Memory B cell (primary cell): ENCODE data around the gene GNLY.
"Not testable (repeated sequence)": the region's sequence is repeated elsewhere in the genome, so short reads cannot be mapped to it uniquely, and the experiment has no call there.

ENCODE experiments used
- ATAC-seq: fragments of 150-1000 bp; cut with Tn5 transposase; 2 replicates; pipeline ENCODE4 v1.10.0; 2021; ENCODE audit warnings: low read depth, mild to moderate bottlenecking, moderate library complexity
- DNase-seq, 2 donors: peaks; one replicate each; pipeline ENCODE4 v3.0.0; 2022; ENCODE audit warnings: low spot score in 2 of 2
- H3K27ac Mint-ChIP-seq: one replicate; pipeline ENCODE4 v1.8.0; 2022; ENCODE audit warnings: mild to moderate bottlenecking, moderate library complexity, mixed read lengths
- H3K27me3 Mint-ChIP-seq: one replicate; pipeline ENCODE4 v1.8.0; 2022; ENCODE audit warnings: mixed read lengths
- H3K36me3 Mint-ChIP-seq: one replicate; pipeline ENCODE4 v1.8.0; 2022; ENCODE audit warnings: mild to moderate bottlenecking, mixed read lengths
- H3K4me1 Mint-ChIP-seq: one replicate; pipeline ENCODE4 v1.8.0; 2022; ENCODE audit warnings: mixed read lengths
- H3K4me3 Mint-ChIP-seq: one replicate; pipeline ENCODE4 v1.8.0; 2022; ENCODE audit warnings: mild to moderate bottlenecking, moderate library complexity, mixed read lengths
- H3K9me3 Mint-ChIP-seq: one replicate; pipeline ENCODE4 v1.8.0; 2022; ENCODE audit warnings: mixed read lengths

The GNLY gene

GRCh38 chr2:85704800-85705679 lies 10.9 kb downstream of the GNLY start:
- peak overlapping the region; percentile 77 for H3K4me3 Mint-ChIP-seq
- ATAC-seq = peak; percentile 70
- peaks cover 35% of the 10 kb centered on the region for H3K4me1 Mint-ChIP-seq
- H3K9me3 Mint-ChIP-seq = no peaks in the 10 kb centered on the region
- peak overlapping the region; percentile 90 for H3K27ac Mint-ChIP-seq
- no peaks in the 10 kb centered on the region for H3K27me3 Mint-ChIP-seq
- no peaks in the 10 kb centered on the region for H3K36me3 Mint-ChIP-seq
- peak; percentile 34 to 38 for DNase-seq

- DNase-seq (no peak), ATAC-seq (no peak)
- no peaks in the 10 kb centered on the region for H3K9me3 Mint-ChIP-seq
- H3K27ac Mint-ChIP-seq = peak overlapping the region; percentile 90
- no peak overlapping the region for H3K4me3 Mint-ChIP-seq
- H3K36me3 Mint-ChIP-seq = no peaks in the 10 kb centered on the region
- peaks cover 2% of the 10 kb centered on the region for H3K27me3 Mint-ChIP-seq
- H3K4me1 Mint-ChIP-seq = peaks cover 35% of the 10 kb centered on the region
Measured at GRCh38 chr2:85705680-85706039, 11.5 kb downstream of the GNLY start.

- peaks cover 35% of the 10 kb centered on the region for H3K4me1 Mint-ChIP-seq
Measured at GRCh38 chr2:85706063-85706462, 11.9 kb downstream of the GNLY start.

GRCh38 chr2:85706599-85707296 lies 12.6 kb downstream of the GNLY start:
- Mint-ChIP-seq H3K36me3 (no peaks in the 10 kb centered on the region), H3K27me3 (peaks cover 9% of the 10 kb centered on the region)
- ATAC-seq = no peak

More at GRCh38 chr2:85706063-85706462, 11.9 kb downstream of the GNLY start:
- no peak for ATAC-seq
- Mint-ChIP-seq H3K27ac (peak overlapping the region; percentile 90), H3K36me3 (no peaks in the 10 kb centered on the region), H3K9me3 (no peaks in the 10 kb centered on the region), H3K4me3 (no peak overlapping the region), H3K27me3 (peaks cover 4% of the 10 kb centered on the region)
- DNase-seq = no peak

GRCh38 chr2:85707304-85707703 lies 13.1 kb downstream of the GNLY start:
- DNase-seq (peak; percentile 65 to 81), ATAC-seq (peak; percentile 66)
- H3K27ac Mint-ChIP-seq = peak overlapping the region; percentile 66
- no peak overlapping the region for H3K4me3 Mint-ChIP-seq
- H3K36me3 Mint-ChIP-seq = no peaks in the 10 kb centered on the region
- H3K4me1 Mint-ChIP-seq = peaks cover 34% of the 10 kb centered on the region
- H3K9me3 Mint-ChIP-seq = no peaks in the 10 kb centered on the region
- peaks cover 9% of the 10 kb centered on the region for H3K27me3 Mint-ChIP-seq

More at GRCh38 chr2:85706599-85707296, 12.6 kb downstream of the GNLY start:
- H3K4me1 Mint-ChIP-seq = peaks cover 35% of the 10 kb centered on the region
- no peak for DNase-seq
- H3K4me3 Mint-ChIP-seq = no peak overlapping the region
- no peaks in the 10 kb centered on the region for H3K9me3 Mint-ChIP-seq
- peak overlapping the region; percentile 66 for H3K27ac Mint-ChIP-seq

- Mint-ChIP-seq H3K27ac (no peak overlapping the region), H3K27me3 (peaks cover 9% of the 10 kb centered on the region), H3K36me3 (no peaks in the 10 kb centered on the region), H3K4me3 (no peak overlapping the region), H3K9me3 (no peaks in the 10 kb centered on the region), H3K4me1 (peaks cover 21% of the 10 kb centered on the region)
- no peak for ATAC-seq
- DNase-seq = no peak
Measured at GRCh38 chr2:85708641-85709040, 14.5 kb downstream of the GNLY start.

GRCh38 chr2:85709401-85709811 lies 15.2 kb downstream of the GNLY start:
- DNase-seq (no peak), ATAC-seq (no peak)
- Mint-ChIP-seq H3K27me3 (peaks cover 10% of the 10 kb centered on the region), H3K27ac (no peak overlapping the region), H3K36me3 (no peaks in the 10 kb centered on the region), H3K4me3 (no peak overlapping the region), H3K9me3 (no peaks in the 10 kb centered on the region), H3K4me1 (peaks cover 17% of the 10 kb centered on the region)

GRCh38 chr2:85710687-85711577 lies 16.8 kb downstream of the GNLY start:
- Mint-ChIP-seq H3K36me3 (no peaks in the 10 kb centered on the region), H3K4me1 (peaks cover 6% of the 10 kb centered on the region), H3K27me3 (peaks cover 13% of the 10 kb centered on the region), H3K4me3 (no peak overlapping the region), H3K27ac (no peak overlapping the region), H3K9me3 (no peaks in the 10 kb centered on the region)
- no peak for ATAC-seq
- DNase-seq = no peak

- ATAC-seq = no peak
- Mint-ChIP-seq H3K27ac (no peak overlapping the region), H3K9me3 (no peaks in the 10 kb centered on the region), H3K27me3 (peaks cover 13% of the 10 kb centered on the region), H3K4me3 (no peak overlapping the region), H3K36me3 (no peaks in the 10 kb centered on the region), H3K4me1 (peaks cover 3% of the 10 kb centered on the region)
- DNase-seq = no peak
Measured at GRCh38 chr2:85711578-85712060, 17.5 kb downstream of the GNLY start.

- Mint-ChIP-seq H3K27ac (no peak overlapping the region), H3K36me3 (no peaks in the 10 kb centered on the region), H3K4me3 (no peak overlapping the region), H3K4me1 (no peaks in the 10 kb centered on the region), H3K9me3 (no peaks in the 10 kb centered on the region), H3K27me3 (peaks cover 13% of the 10 kb centered on the region)
- ATAC-seq (no peak), DNase-seq (no peak)
Measured at GRCh38 chr2:85712336-85712735, 18.2 kb downstream of the GNLY start.

- H3K27ac Mint-ChIP-seq = no peak overlapping the region
- DNase-seq = no peak
- H3K9me3 Mint-ChIP-seq = no peaks in the 10 kb centered on the region
- H3K27me3 Mint-ChIP-seq = peaks cover 15% of the 10 kb centered on the region
- no peak overlapping the region for H3K4me3 Mint-ChIP-seq
- H3K36me3 Mint-ChIP-seq = no peaks in the 10 kb centered on the region
- ATAC-seq = no peak
- no peaks in the 10 kb centered on the region for H3K4me1 Mint-ChIP-seq
Measured at GRCh38 chr2:85712849-85713612, 18.9 kb downstream of the GNLY start.

GRCh38 chr2:85713836-85714235 lies 19.7 kb downstream of the GNLY start:
- Mint-ChIP-seq H3K36me3 (no peaks in the 10 kb centered on the region), H3K27ac (no peak overlapping the region), H3K4me3 (no peak overlapping the region), H3K27me3 (peaks cover 16% of the 10 kb centered on the region), H3K4me1 (no peaks in the 10 kb centered on the region), H3K9me3 (no peaks in the 10 kb centered on the region)
- ATAC-seq (no peak), DNase-seq (no peak)

GRCh38 chr2:85714421-85714820 lies 20.3 kb downstream of the GNLY start:
- not testable (repeated sequence) for H3K9me3 Mint-ChIP-seq, H3K4me3 Mint-ChIP-seq, H3K27ac Mint-ChIP-seq, ATAC-seq, H3K4me1 Mint-ChIP-seq, H3K36me3 Mint-ChIP-seq, DNase-seq
- H3K27me3 Mint-ChIP-seq = peaks cover 17% of the 10 kb centered on the region
